B cell (primary cell): ENCODE results near the gene DNAJB1. TPM values are rescaled to one million over a fixed set of nuclear protein-coding genes. Genes with fewer than 3 reads are reported as not detected.

Source experiments
- ATAC-seq: fragments of 200-7000 bp; cut with Tn5 transposase; one replicate; pipeline ENCODE4 v1.10.0; 2021; ENCODE audit warnings: low read depth, mild to moderate bottlenecking, moderate number of reproducible peaks, moderate library complexity
- CTCF ChIA-PET: fragments of 350-600 bp; sonication (Branson Sonifier 250); formaldehyde crosslinking; loops from one replicate; lab custom pipeline; 2021; ENCODE audit warnings: antibody characterized with exemption, inconsistent platforms; lab: Charles Lee
- POLR2A ChIA-PET: fragments of 350-600 bp; sonication (Branson Sonifier 250); formaldehyde crosslinking; loops from one replicate; lab custom pipeline; 2021; ENCODE audit warnings: antibody characterized with exemption; lab: Charles Lee
- DNase-seq: peaks from one replicate; pipeline ENCODE4 v3.0.0; 2013
- H2AFZ ChIP-seq: 2 replicates; pipeline ENCODE4 v1.6.1; 2012; ENCODE audit warnings: mild to moderate bottlenecking, low read depth, low read length; ENCODE audit not compliant: insufficient read depth, poor library complexity, severe bottlenecking
- H3K27ac ChIP-seq, 2 donors: 1 replicate in 1 of 2; 2 replicates in 1 of 2; pipeline ENCODE4 v1.5.1; 2012 to 2013; ENCODE audit warnings: low read length in 2 of 2, mild to moderate bottlenecking in 2 of 2, moderate library complexity in 1 of 2
- H3K27me3 ChIP-seq, 4 experiments: fragments of 200-600 bp in 1 of 4; sonication (generic) in 1 of 4; replicated peaks in 1 of 4; 1 replicate in 2 of 4; 2 replicates in 2 of 4; pipeline versions ENCODE4 v1.6.1 to v1.7.0; 2013 to 2016; ENCODE audit warnings: low read length in 3 of 4, mild to moderate bottlenecking in 2 of 4, mixed read lengths in 1 of 4, moderate library complexity in 1 of 4; ENCODE audit not compliant: insufficient read depth in 4 of 4, control insufficient read depth in 3 of 4; ENCODE audit errors: control extremely low read depth in 1 of 4
- H3K36me3 ChIP-seq, 2 experiments: replicated peaks in 1 of 2; 1 replicate in 1 of 2; 2 replicates in 1 of 2; pipeline versions ENCODE4 v1.6.1 to v1.7.1; 2013; ENCODE audit warnings: low read length in 1 of 2; ENCODE audit not compliant: insufficient read depth in 2 of 2, control insufficient read depth in 1 of 2; ENCODE audit errors: control extremely low read depth in 1 of 2, extremely low read depth in 1 of 2
- H3K4me1 ChIP-seq, 2 donors: fragments of 200-600 bp in 1 of 2; sonication (generic) in 1 of 2; 1 replicate in 1 of 2; 2 replicates in 1 of 2; pipeline versions ENCODE4 v1.5.1 to v1.6.1; 2013 to 2017; ENCODE audit warnings: low read length in 2 of 2; ENCODE audit not compliant: control insufficient read depth in 2 of 2, insufficient read depth in 2 of 2
- H3K4me2 ChIP-seq: replicated peaks from 2 replicates; pipeline ENCODE3; 2012; ENCODE audit warnings: mild to moderate bottlenecking, low read depth, low read length; ENCODE audit not compliant: poor library complexity, severe bottlenecking
- H3K4me3 ChIP-seq, 5 experiments: fragments of 200-600 bp in 1 of 5; sonication (generic) in 1 of 5; 1 replicate in 3 of 5; 2 replicates in 2 of 5; pipeline versions ENCODE4 v1.5.1 to v1.7.0; 2011 to 2016; ENCODE audit warnings: low read length in 4 of 5, mild to moderate bottlenecking in 4 of 5, low read depth in 2 of 5, control low read depth in 1 of 5, moderate library complexity in 1 of 5; ENCODE audit not compliant: insufficient read depth in 1 of 5; ENCODE audit errors: control extremely low read depth in 1 of 5, extremely low read depth in 1 of 5
- H3K79me2 ChIP-seq: fragments of 200-600 bp; sonication (generic); one replicate; pipeline ENCODE4 v1.6.0; 2016; ENCODE audit warnings: low read length; ENCODE audit not compliant: control insufficient read depth, insufficient read depth
- H3K9ac ChIP-seq: fragments of 200-600 bp; sonication (generic); 2 replicates; pipeline ENCODE4 v1.6.1; 2017; ENCODE audit warnings: mild to moderate bottlenecking, low read length, moderate library complexity
- H3K9me3 ChIP-seq, 3 donors: one replicate each; pipeline versions ENCODE4 v1.6.1 to v1.7.1; 2013; ENCODE audit warnings: low read length in 2 of 3; ENCODE audit not compliant: control insufficient read depth in 2 of 3, insufficient read depth in 1 of 3; ENCODE audit errors: control extremely low read depth in 1 of 3
- H4K20me1 ChIP-seq: 2 replicates; pipeline ENCODE4 v1.6.0; 2012; ENCODE audit warnings: mild to moderate bottlenecking, low read length; ENCODE audit not compliant: insufficient read depth, control insufficient read depth, poor library complexity, severe bottlenecking
- H3K27ac Mint-ChIP-seq: one replicate; pipeline ENCODE4 v1.8.0; 2021; ENCODE audit warnings: mixed read lengths
- H3K27me3 Mint-ChIP-seq: one replicate; pipeline ENCODE4 v1.8.0; 2021; ENCODE audit warnings: mixed read lengths
- H3K4me1 Mint-ChIP-seq: one replicate; pipeline ENCODE4 v1.8.0; 2021; ENCODE audit warnings: mixed read lengths
- H3K4me3 Mint-ChIP-seq: one replicate; pipeline ENCODE4 v1.8.0; 2021; ENCODE audit warnings: mixed read lengths
- H3K9me3 Mint-ChIP-seq: one replicate; pipeline ENCODE4 v1.8.0; 2022; ENCODE audit warnings: mixed read lengths; ENCODE audit not compliant: insufficient read depth
- EZH2 ChIP-seq: IDR thresholded peaks from 2 replicates; pipeline ENCODE4 v1.6.1; 2012; ENCODE audit warnings: borderline replicate concordance, low read depth, mild to moderate bottlenecking, moderate library complexity, low read length; ENCODE audit not compliant: insufficient read depth, poor library complexity, severe bottlenecking
- WGBS: methylation state at CpG from one replicate; pipeline ENCODE4 v1.1.5; 2013; ENCODE audit warnings: missing lambda C conversion rate; ENCODE audit not compliant: insufficient coverage; 5-methylcytosine and 5-hydroxymethylcytosine counted together
- intact Hi-C: fragments of 100-400 bp; cut with micrococcal nuclease; formaldehyde crosslinking; loops from one replicate; pipeline ENCODE4 v1.10.0; 2022
- polyA plus RNA-seq: library from polyadenylated mRNA; depleted of rRNA; stranded (reverse); fragments of >200 nt; gene quantifications from 2 replicates; pipeline ENCODE4 v1.2.3, GENCODE V29; 2012
- total RNA-seq, 2 donors: library from RNA; stranded (reverse); fragments of 120-200 nt in 1 of 2; gene quantifications; 1 replicate in 1 of 2; 2 replicates in 1 of 2; pipeline versions ENCODE4 v1.2.3 to v1.2.4, GENCODE V29; 2013 to 2022
- TF ChIP-seq, protein P1 (sequence below): fragments of 200-600 bp; IDR thresholded peaks from one replicate; pipeline ENCODE4 v1.8.0; 2022; ENCODE audit warnings: antibody characterized with exemption, mild to moderate bottlenecking

DNAJB1 gene
- total and polyA plus RNA-seq, 2 donors (not counting 1 experiment from before 2014, with no cell fraction given), result 72.8 to 194 TPM

DNA sequence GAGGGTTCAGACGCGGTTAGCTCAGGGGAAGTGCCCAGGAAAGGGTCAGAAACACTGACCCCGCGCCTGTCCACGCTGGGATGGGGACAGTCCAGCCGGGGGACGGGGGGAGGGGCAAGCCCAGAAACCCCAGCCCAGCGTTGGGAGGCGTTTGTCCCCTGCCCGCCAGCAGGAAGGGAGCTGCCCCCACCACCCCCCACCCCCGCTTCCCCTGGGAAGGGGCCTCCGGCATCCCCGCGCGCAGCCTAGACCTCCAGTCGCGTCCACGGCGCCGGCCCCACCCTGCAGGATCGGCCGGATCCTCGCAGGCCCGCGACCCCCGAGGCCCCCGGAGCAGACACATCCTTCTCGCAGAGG lies 22.5 kb downstream of the DNAJB1 start:
- peak overlapping the region; percentile 78 for H3K27ac Mint-ChIP-seq
- ChIA-PET CTCF (interaction anchor here (0.6 to 2.4 kb wide), 6 partner anchors 9 to 1992 kb away, joined by 3 to 9 read pairs (median 4); no protein-coding TSS in a partner anchor), POLR2A (interaction anchor here (0.5 to 1.4 kb wide), 3 partner anchors 14 to 549 kb away, joined by 3 to 6 read pairs (median 4); no protein-coding TSS in a partner anchor)
- no peaks in the 10 kb centered on the region for H4K20me1 ChIP-seq
- intact Hi-C loops, result loop anchor here (1.0 kb wide), 1 partner anchor 23 kb away; the partner anchor contains the start of gene DNAJB1
- no peaks in the 10 kb centered on the region for H3K36me3 ChIP-seq
- H3K9me3 ChIP-seq, result peaks cover 0 to 4% (median 0%) of the 10 kb centered on the region in 3 donors
- DNase-seq (no peak), ATAC-seq (no peak)
- H3K27ac ChIP-seq, result peak overlapping the region in 1 of 2 donors; percentile 19
- under 1% methylated on average over 19 of the region's 28 CpGs for WGBS
- H3K9ac ChIP-seq, result peak overlapping the region; percentile 70
- H3K4me1 Mint-ChIP-seq, result peaks cover 14% of the 10 kb centered on the region
- H3K27me3 Mint-ChIP-seq, result no peaks in the 10 kb centered on the region
- H3K4me3 ChIP-seq, result peak overlapping the region in 4 of 5 experiments; percentile 62 to 69 (median 62)
- peaks cover 6 to 16% of the 10 kb centered on the region in 2 donors for H3K4me1 ChIP-seq
- peak overlapping the region; percentile 90 for H3K4me2 ChIP-seq
- H3K27me3 ChIP-seq, result no peaks in the 10 kb centered on the region
- H3K9me3 Mint-ChIP-seq, result no peaks in the 10 kb centered on the region
- peak overlapping the region; percentile 86 for H3K4me3 Mint-ChIP-seq
- TF ChIP-seq, protein P1, sequence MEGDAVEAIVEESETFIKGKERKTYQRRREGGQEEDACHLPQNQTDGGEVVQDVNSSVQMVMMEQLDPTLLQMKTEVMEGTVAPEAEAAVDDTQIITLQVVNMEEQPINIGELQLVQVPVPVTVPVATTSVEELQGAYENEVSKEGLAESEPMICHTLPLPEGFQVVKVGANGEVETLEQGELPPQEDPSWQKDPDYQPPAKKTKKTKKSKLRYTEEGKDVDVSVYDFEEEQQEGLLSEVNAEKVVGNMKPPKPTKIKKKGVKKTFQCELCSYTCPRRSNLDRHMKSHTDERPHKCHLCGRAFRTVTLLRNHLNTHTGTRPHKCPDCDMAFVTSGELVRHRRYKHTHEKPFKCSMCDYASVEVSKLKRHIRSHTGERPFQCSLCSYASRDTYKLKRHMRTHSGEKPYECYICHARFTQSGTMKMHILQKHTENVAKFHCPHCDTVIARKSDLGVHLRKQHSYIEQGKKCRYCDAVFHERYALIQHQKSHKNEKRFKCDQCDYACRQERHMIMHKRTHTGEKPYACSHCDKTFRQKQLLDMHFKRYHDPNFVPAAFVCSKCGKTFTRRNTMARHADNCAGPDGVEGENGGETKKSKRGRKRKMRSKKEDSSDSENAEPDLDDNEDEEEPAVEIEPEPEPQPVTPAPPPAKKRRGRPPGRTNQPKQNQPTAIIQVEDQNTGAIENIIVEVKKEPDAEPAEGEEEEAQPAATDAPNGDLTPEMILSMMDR, result no peak
- no peak for TF ChIP-seq EZH2
- peak overlapping the region; percentile 81 for H2AFZ ChIP-seq
- H3K79me2 ChIP-seq, result no peaks in the 10 kb centered on the region

DNA sequence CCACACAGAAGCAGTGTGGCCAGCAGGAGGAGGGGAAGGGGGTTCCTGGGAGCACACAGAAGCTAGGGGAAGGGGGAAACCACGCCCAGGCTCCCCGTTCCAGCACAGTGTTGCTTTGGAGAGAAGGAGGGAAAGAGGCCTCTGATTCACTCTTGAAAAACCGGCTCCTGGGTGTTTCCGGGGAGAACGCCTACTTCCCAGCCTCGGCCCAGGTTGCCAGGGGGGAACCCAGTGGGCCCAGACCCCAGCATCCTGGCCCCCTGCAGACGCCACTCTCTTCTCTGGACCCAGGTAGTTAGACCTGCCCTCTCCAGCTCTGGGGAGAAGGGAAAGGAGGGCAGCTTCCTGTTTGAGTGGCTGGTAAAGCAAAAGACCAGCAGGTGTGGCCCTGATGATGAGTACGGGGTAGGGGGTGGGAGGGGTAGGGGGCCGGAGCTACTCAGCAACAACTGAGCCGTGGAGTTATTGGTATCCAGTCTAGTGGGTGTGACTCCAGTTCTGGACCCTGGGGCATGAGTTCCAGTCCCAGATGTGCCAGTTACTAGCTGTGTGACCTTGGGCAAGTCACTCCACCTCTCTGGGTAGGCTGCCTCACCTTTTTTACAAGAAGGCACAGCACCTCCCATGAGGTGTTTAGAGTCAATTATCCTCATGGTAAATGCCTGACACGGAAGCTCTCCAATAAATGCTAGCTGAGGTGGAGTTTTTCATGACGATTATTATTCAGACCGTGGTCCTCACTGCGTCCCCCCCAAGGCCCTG lies 23.1 kb downstream of the DNAJB1 start:
- no peaks in the 10 kb centered on the region for H3K27me3 ChIP-seq
- peak overlapping the region; percentile 70 for H3K9ac ChIP-seq
- peaks cover 0 to 4% (median 0%) of the 10 kb centered on the region in 3 donors for H3K9me3 ChIP-seq
- DNase-seq, result no peak
- no peak for ATAC-seq
- H3K4me3 ChIP-seq, result peak overlapping the region in 4 of 5 experiments; percentile 62 to 69 (median 62)
- Mint-ChIP-seq H3K9me3 (no peaks in the 10 kb centered on the region), H3K4me1 (peaks cover 14% of the 10 kb centered on the region), H3K27me3 (no peaks in the 10 kb centered on the region), H3K4me3 (peak overlapping the region; percentile 86), H3K27ac (peak overlapping the region; percentile 78)
- intact Hi-C loops, result no loop called here
- TF ChIP-seq, protein P1, result no peak
- TF ChIP-seq EZH2, result no peak
- WGBS, result 51% methylated on average over 8 of the region's 14 CpGs
- H2AFZ ChIP-seq, result peak overlapping the region; percentile 81
- ChIA-PET CTCF (interaction anchor here (0.6 to 2.4 kb wide), 5 partner anchors 10 to 405 kb away, joined by 3 to 9 read pairs (median 4); no protein-coding TSS in a partner anchor), POLR2A (interaction anchor here (0.5 to 1.4 kb wide), 4 partner anchors 15 to 548 kb away, joined by 3 to 6 read pairs (median 4); partner anchors contain the start of gene DNAJB1)
- H3K4me1 ChIP-seq, result peaks cover 6 to 16% of the 10 kb centered on the region in 2 donors
- H3K27ac ChIP-seq, result peak overlapping the region in 1 of 2 donors; percentile 19
- H4K20me1 ChIP-seq, result no peaks in the 10 kb centered on the region
- peak overlapping the region; percentile 90 for H3K4me2 ChIP-seq
- no peaks in the 10 kb centered on the region for H3K36me3 ChIP-seq
- no peaks in the 10 kb centered on the region for H3K79me2 ChIP-seq
